GM12892 (cell line): ENCODE measurements around the gene EFHD2.

ENCODE experiments used
- POLR2A ChIP-seq: IDR thresholded peaks from 2 replicates; pipeline ENCODE4 v1.6.1; 2011; ENCODE audit warnings: low read depth, low read length, control low read depth
- TAF1 ChIP-seq: IDR thresholded peaks from 2 replicates; pipeline ENCODE4 v1.6.1; 2011; ENCODE audit warnings: low read depth, mild to moderate bottlenecking, control low read depth, low read length, borderline replicate concordance

DNA sequence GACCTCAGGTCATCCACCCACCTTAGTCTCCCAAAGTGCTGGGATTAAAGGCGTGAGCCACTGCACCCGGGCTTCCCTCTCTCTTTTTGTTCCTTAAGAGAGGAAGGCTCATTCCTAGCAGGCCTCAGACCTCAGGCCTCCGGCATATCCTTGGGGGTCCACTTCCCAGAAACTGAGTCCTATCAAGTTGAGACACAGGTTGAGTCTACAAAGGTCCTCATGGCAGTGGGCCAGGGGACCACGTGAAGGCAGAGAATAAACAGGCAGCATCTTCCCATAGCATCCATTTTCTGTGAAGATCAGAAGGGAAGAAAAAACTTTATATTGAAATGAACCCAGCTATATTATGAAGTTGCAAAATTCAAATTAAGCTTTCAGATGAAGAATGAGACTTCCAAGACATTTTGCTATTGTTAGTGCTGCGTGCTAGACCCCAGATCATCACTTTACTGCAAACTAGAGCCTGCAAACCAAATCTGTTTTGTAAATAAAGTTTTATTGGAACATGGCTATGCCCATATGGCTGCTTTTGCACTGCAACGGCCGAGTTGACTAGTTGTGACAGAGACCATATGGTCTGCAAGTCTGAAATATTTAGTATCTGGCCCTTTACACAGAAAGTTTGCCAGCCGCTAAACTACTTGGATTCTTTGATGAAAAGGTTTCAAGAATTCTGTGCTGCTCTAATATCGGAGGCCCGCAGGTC lies 43.3 kb downstream of the EFHD2 start:
- TF ChIP-seq TAF1, result no peak
- no peak for TF ChIP-seq POLR2A
